IPS DF 19.7 (cell line): Measurements from ENCODE around the gene SRSF8.
"Not testable (repeated sequence)": the region's sequence is repeated elsewhere in the genome, so short reads cannot be mapped to it uniquely, and the experiment has no call there.

Experiments used
- DNase-seq: peaks from one replicate; pipeline ENCODE4 v3.0.0-alpha.2; 2013; ENCODE audit warnings: low read depth, low spot score

The SRSF8 gene

GRCh38 chr11:95095858-95096587 lies 29.3 kb downstream of the SRSF8 start:
- DNase-seq, result no peak

- no peak for DNase-seq
Measured at GRCh38 chr11:95097209-95097608, 30.5 kb downstream of the SRSF8 start.

DNA sequence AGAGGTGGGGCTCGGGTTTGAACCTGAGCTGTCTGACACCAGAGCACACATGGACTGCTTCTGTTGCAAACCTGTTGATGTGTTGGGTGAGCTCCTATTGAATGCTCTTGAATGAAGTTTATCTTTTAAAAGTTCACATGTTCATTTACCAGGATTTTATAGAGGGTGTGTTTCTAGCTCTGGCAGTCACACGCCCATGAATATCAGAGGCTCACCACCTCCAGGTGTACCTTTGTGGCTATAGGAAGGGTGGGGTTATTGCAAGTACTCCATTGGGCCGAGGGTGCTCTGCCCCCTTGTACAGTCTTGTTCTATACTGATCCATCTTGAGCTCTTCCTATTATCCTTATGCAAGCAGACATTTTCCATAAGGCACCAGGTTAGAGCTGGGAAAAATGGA lies 32.1 kb downstream of the SRSF8 start:
- no peak for DNase-seq

GRCh38 chr11:95100191-95100648 lies 33.5 kb downstream of the SRSF8 start:
- no peak for DNase-seq

GRCh38 chr11:95100856-95101507 lies 34.3 kb downstream of the SRSF8 start:
- no peak for DNase-seq

DNA sequence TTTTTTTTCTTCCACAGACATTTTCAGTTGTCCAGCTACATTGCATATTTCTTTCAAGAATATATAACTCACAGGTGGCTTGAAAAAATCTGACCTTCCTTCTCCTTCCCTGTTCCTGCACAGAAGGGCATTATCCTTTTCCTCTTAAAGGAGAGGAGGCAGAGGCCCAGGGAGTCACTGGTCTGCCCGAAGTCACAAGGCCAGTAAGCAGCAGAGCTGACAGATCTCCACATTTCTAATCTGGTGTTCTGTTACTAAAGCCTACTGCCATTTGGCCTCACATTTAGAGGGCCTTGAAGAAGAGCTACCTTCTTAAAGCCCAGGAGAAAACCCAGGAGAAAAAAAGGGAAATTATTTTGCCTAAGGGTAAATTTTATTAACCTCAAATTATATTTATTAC lies 35.2 kb downstream of the SRSF8 start:
- no peak for DNase-seq

GRCh38 chr11:95102733-95103132 lies 36.0 kb downstream of the SRSF8 start:
- DNase-seq, result no peak

GRCh38 chr11:95103701-95104100 lies 37.0 kb downstream of the SRSF8 start:
- no peak for DNase-seq

GRCh38 chr11:95104121-95104830 lies 37.6 kb downstream of the SRSF8 start:
- no peak for DNase-seq

DNA sequence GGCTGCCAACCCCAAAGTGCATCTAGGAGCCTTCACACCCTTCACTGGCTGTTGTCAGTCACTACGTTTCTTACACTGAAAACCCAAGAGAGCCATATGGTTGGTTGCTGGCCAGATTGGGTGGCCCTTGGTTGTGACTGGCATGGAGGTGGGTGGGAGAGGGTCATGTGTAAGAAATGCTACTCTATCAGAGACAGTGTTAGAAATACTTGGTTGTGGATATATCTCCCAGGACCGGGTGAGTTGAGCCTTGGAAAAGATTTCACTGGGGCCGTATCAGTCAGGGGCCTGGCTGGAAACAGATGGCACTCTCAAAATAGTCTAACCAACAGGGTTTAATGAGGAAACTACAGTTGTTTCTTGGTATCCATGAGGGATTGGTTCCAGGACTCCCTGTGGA lies 38.1 kb downstream of the SRSF8 start:
- DNase-seq, result no peak

DNA sequence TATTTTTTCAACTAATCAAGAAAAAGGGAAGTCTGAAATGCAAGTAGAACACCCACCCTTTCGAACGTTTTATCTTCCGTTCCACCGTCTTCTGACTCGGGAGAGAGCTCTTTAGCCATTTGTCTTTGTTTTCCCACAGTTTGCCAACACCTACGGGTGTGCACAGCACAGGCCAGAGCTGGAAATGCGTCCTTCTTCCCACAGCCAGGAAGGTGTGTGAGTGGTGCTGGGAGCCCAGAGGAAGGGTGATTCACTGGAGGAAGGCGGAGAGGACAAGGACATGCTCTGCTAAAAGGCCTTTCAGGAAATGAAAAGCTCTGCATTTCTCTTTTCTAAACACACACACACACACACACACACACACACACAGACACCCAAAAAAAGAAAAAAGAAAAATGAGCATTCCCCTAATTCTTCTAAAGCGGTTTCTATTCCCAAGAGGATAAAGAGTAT lies 41.5 kb downstream of the SRSF8 start:
- DNase-seq, result no peak

DNA sequence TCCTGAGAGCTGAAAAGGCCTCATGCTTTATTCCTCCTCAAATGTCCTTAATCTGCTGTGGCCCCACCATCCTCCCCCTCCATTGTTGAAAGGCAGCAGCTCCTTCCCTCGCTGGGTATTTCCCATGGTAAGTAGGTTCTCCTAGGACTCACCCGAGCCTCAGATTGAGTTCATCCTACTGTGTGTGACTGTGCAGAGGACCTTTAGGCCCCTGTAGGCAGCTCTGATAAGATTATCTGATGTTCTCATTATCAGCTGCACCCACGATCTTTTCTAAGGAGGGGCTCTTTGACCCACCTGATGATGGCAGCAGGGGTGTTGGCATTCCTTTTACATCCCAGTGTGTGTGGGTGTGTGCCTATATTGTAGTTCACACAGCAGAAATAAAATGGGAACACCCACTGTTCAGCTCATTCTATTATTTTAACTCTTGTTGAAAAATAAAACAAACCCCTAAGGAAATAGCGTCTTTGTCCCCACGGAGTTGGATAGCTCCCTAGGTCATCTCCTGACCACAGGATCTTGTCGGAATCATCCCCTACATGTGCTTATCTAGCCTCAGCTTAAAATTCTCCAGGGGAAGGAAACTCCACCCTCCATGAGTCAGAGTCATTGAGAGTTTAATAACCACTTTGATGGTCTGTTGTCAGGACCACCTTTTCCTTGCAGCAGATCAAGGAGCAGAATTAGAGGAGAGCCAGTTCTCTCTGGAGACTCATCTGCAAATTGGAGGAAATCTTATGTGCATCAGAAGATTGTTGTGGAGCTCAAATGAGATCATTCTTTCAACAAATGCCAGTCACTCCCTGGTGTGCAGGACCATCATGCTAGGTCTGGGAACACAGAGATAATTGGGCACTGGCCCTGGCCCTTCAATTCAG lies 42.2 kb downstream of the SRSF8 start:
- DNase-seq, result no peak

DNA sequence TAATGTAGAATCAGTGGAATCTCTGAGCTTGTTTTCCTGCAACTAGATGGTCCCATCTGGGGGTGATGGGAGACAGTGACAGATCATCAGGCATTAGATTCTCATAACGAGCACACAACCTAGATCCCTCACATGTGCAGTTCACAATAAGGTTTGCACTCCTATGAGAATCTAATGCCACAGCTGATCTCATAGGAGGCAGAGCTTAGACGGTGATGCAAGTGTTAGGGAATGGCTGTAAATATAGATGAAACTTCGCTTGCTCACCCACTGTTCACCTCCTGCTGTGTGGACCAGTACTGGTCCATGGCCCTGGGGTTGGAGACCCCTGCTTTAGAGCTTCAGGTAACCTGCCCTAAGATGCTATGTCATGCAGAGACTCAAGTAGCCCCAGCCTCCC lies 44.8 kb downstream of the SRSF8 start:
- DNase-seq, result not testable (repeated sequence)

GRCh38 chr11:95111923-95112540 lies 45.3 kb downstream of the SRSF8 start:
- no peak for DNase-seq

DNA sequence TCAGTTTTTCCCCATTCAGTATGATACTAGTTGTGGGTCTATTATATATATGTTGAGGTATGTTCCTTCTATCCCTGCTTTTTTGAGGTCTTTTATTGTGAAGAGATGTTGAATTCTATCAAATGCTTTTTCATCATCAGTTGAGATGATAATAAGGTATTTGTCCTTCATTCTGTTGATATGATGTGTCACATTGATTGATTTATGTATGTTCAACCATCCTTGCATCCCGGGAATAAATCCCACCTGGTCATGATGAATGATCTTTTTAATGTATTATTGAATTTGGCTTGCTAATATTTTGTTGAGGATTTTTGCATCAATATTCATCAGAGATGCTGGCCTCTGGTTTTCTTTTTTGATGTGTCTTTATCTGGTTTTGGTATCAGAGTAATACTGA lies 48.9 kb downstream of the SRSF8 start:
- no peak for DNase-seq

DNA sequence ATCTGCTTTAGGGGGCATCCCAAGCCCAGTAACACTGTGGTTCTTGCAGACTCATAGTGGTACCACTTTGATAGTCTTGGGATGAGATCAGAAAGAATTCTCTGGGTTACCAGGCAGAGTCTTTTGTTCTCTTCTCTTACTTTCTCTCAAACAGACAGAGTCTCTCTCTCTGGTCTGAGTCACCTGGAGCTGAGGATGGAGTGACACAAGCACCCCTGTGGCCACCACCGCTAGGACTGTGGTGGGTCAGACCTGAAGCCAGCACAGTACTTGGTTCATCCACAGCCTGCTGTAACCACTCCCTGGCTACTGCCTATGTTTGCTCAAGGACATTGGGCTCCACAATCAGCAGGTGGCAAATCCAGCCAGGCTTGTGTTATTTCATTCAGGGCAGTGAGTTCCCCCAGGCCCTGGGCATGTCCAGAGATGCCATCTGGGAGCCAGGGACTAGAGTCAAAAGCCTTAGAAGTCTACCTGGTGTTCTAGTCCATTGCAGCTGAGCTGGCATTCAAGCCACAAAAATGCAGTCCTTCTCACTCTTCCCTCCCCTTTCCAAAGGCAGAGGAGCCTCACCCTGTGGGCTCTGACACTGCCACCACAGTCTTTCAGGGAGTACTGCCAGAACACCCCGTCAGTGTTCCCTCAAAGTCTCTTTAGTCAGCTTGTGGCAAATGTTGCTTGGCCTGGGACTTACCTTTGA lies 52.8 kb downstream of the SRSF8 start:
- DNase-seq, result no peak
